Fibroblast of lung (primary cell): Measurements from ENCODE around the gene FHOD3.

ENCODE experiments used
- CTCF ChIP-seq, 2 donors: IDR thresholded peaks in 1 of 2; conservative IDR thresholded peaks in 1 of 2; 1 replicate in 1 of 2; 2 replicates in 1 of 2; pipeline ENCODE4 v1.5.1; 2011 to 2012; ENCODE audit warnings: low read length in 2 of 2, control low read depth in 1 of 2, inconsistent platforms in 1 of 2, low read depth in 1 of 2, mild to moderate bottlenecking in 1 of 2
- EZH2 ChIP-seq: IDR thresholded peaks from 2 replicates; pipeline ENCODE4 v1.5.1; 2012; ENCODE audit warnings: low read length, control low read depth, mild to moderate bottlenecking; ENCODE audit errors: missing control alignments

GRCh38 chr18:36304723-36305122 lies 7.2 kb downstream of the FHOD3 start:
- TF ChIP-seq CTCF (conservative IDR thresholded peaks at IDR 0.05 in 1 of 2, IDR thresholded peaks at IDR 0.05 in 1 of 2; ENCODE audit: low read depth in 1 of 2, low read length in 2 of 2) (no peak), EZH2 (no peak)
